Measurements from ENCODE around the gene HOXB9. TPM values are rescaled to one million over a fixed set of nuclear protein-coding genes. Genes with fewer than 3 reads are reported as not detected.

HOXB9 gene
- total and polyA plus RNA-seq, 3 donors from 2014 or later = 0.31 to 0.94 (median 0.76) TPM

DNA sequence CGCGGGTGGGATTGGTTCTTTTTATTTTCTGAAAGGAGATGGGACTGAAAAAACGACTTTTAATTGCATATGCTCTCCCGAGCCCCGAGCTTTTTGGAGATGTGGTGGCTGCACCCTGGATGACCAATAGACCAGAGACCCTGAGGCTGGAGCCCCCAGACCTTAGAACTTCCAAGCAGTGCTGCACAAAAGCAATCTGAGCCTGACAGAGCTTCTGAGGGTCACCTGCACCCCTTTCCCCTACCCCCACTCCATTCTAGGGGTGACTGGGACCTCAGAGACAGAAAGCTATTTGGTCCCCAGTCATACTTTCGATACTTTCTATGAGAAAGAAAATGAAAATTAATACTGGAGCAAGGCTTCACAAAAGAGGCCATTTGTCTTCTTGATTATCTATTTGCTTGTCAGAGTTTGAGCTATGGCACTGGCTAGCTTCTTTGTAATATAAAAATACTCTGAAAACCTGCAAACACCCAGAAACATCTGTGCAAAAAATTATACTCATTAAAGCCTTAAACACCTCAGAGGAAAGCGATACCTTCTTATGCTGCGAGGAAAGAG is 51.6 kb downstream of the HOXB9 start:
- intact Hi-C loops (cut with DNase I; ENCODE audit: low total_unique reads) = no loop called here
- Histone ChIP-seq H3K4me1 (no peaks in the 10 kb centered on the region), H3K27me3 (no peaks in the 10 kb centered on the region), H3K36me3 (ENCODE audit: low read depth, missing control alignments) (no peaks in the 10 kb centered on the region), H3K9me3 (no peaks in the 10 kb centered on the region), H3K27ac (no peak overlapping the region), H3K4me3 (no peak overlapping the region)
- no peak for TF ChIP-seq CTCF (IDR thresholded peaks at IDR 0.05)
- no peak for TF ChIP-seq POLR2A (IDR thresholded peaks at IDR 0.05)
- 37 to 39% methylated on average over 8 of the region's 8 CpGs for WGBS, 2 donors
- DNase-seq = no peak

DNA sequence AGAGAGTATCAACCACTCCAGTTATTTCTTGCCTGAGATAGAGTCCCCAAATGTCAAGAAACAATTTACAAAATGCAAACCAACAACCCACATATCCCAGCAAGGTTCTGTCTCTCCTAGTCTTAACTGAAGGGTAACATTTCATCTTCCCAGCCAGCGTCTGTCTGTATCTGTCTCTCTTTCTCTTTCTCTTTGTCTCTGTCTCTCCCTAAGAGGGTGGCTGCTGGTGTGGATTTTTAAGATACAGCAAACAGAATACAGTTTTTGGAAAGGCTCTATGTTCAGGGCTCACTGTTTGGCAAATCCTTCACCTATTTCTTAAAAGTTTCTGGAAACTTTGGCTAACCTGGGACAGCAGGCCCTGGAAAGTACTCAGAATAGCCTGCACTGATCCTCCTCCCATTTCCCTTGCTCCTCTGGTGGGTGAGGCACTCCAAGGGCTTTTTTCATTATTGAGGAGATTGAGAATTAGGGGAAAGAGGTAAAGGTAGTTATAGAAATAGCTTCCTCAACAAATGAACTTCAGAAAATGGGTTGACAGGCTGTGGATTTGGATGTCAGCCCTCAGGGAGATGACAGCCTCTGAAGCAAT is 54.2 kb downstream of the HOXB9 start:
- 86 to 92% methylated on average over 1 of the region's 1 CpG for WGBS, 2 donors
- no peak overlapping the region for H3K27ac ChIP-seq
- H3K9me3 ChIP-seq = no peaks in the 10 kb centered on the region
- no peak overlapping the region for H3K4me3 ChIP-seq
- no peaks in the 10 kb centered on the region for H3K4me1 ChIP-seq
- intact Hi-C loops (cut with DNase I; ENCODE audit: low total_unique reads) = no loop called here
- H3K27me3 ChIP-seq = no peaks in the 10 kb centered on the region
- H3K36me3 ChIP-seq (ENCODE audit: low read depth, missing control alignments) = no peaks in the 10 kb centered on the region
- no peak for DNase-seq
- no peak for TF ChIP-seq POLR2A (IDR thresholded peaks at IDR 0.05)
- TF ChIP-seq CTCF (IDR thresholded peaks at IDR 0.05) = no peak

MicroRNAs encoded within 50 kb of the gene (microRNA counts, 767-probe panel; counts per million panel counts)
- 152 to 3,588 counts per million in 2 donors for microRNA hsa-miR-10a-5p

Small RNAs within 50 kb of the gene (microRNA-seq; reads per million reads assigned to microRNA genes)
- 0.69 to 1.4 reads per million in 2 donors for gene MIR196A1 (ENCODE audit: borderline number of aligned reads in 2 of 2, borderline replicate concordance in 1 of 2)

Small RNAs within 50 kb of the gene (small RNA-seq; reads per million reads assigned to genes)
- 0 reads per million in 2 donors for gene MIR196A1

Other genes with a start within 250 kb of the HOXB9 start
- 10 to 100 TPM in 1 of 2 donors, 1 to 10 TPM in 1; 9.0 to 16.9 TPM for gene SKAP1, start 196.1 kb downstream of the HOXB9 start, total RNA-seq
- 34.1 TPM for gene SKAP1, start 196.1 kb downstream of the HOXB9 start, polyA plus RNA-seq (ENCODE audit: insufficient read depth, low read depth, low replicate concordance)
- gene HOXB1, start 95.3 kb downstream of the HOXB9 start, total RNA-seq = 1 to 10 TPM in 1 of 2 donors, not detected in 1; 1.1 TPM
- gene HOXB1, start 95.3 kb downstream of the HOXB9 start, polyA plus RNA-seq (ENCODE audit: insufficient read depth, low read depth, low replicate concordance) = not detected
- gene HOXB2, start 81.2 kb downstream of the HOXB9 start, total RNA-seq = 1 to 10 TPM; 1.8 to 3.3 TPM
- 4.2 TPM for gene HOXB2, start 81.2 kb downstream of the HOXB9 start, polyA plus RNA-seq (ENCODE audit: insufficient read depth, low read depth, low replicate concordance)
- gene HOXB4, start 48.0 kb downstream of the HOXB9 start, total RNA-seq = 1 to 10 TPM; 1.6 to 1.8 TPM
- gene HOXB4, start 48.0 kb downstream of the HOXB9 start, polyA plus RNA-seq (ENCODE audit: insufficient read depth, low read depth, low replicate concordance) = 1.6 TPM
- gene HOXB3, start 36.1 kb downstream of the HOXB9 start, total RNA-seq = 10 to 100 TPM in 1 of 2 donors, 1 to 10 TPM in 1; 9.2 to 10.6 TPM
- gene HOXB3, start 36.1 kb downstream of the HOXB9 start, polyA plus RNA-seq (ENCODE audit: insufficient read depth, low read depth, low replicate concordance) = 11.4 TPM
- gene HOXB5, start 32.6 kb downstream of the HOXB9 start, total RNA-seq = under 1 TPM; 0.50 to 0.71 TPM
- 1.7 TPM for gene HOXB5, start 32.6 kb downstream of the HOXB9 start, polyA plus RNA-seq (ENCODE audit: insufficient read depth, low read depth, low replicate concordance)
- 1 to 10 TPM; 2.0 to 4.3 TPM for gene HOXB6, start 21.4 kb downstream of the HOXB9 start, total RNA-seq
- gene HOXB6, start 21.4 kb downstream of the HOXB9 start, polyA plus RNA-seq (ENCODE audit: insufficient read depth, low read depth, low replicate concordance) = 3.0 TPM
- gene HOXB7, start 15.3 kb downstream of the HOXB9 start, total RNA-seq = 1 to 10 TPM; 2.8 to 3.2 TPM
- gene HOXB7, start 15.3 kb downstream of the HOXB9 start, polyA plus RNA-seq (ENCODE audit: insufficient read depth, low read depth, low replicate concordance) = 4.4 TPM
- 1 to 10 TPM; 2.0 to 2.7 TPM for gene HOXB8, start 11.1 kb downstream of the HOXB9 start, total RNA-seq
- gene HOXB8, start 11.1 kb downstream of the HOXB9 start, polyA plus RNA-seq (ENCODE audit: insufficient read depth, low read depth, low replicate concordance) = 1.2 TPM
- not detected for gene PRAC1, start 96.2 kb upstream of the HOXB9 start, total RNA-seq
- not detected for gene PRAC1, start 96.2 kb upstream of the HOXB9 start, polyA plus RNA-seq (ENCODE audit: insufficient read depth, low read depth, low replicate concordance)
- gene PRAC2, start 96.8 kb upstream of the HOXB9 start, total RNA-seq = 1 to 10 TPM; 2.6 to 3.2 TPM
- 0.86 TPM for gene PRAC2, start 96.8 kb upstream of the HOXB9 start, polyA plus RNA-seq (ENCODE audit: insufficient read depth, low read depth, low replicate concordance)
- under 1 TPM in 1 of 2 donors, not detected in 1; 0.24 TPM for gene HOXB13, start 102.4 kb upstream of the HOXB9 start, total RNA-seq
- gene HOXB13, start 102.4 kb upstream of the HOXB9 start, polyA plus RNA-seq (ENCODE audit: insufficient read depth, low read depth, low replicate concordance) = not detected
- gene TTLL6, start 190.9 kb upstream of the HOXB9 start, total RNA-seq = 10 to 100 TPM; 18.5 to 44.3 TPM
- 70.9 TPM for gene TTLL6, start 190.9 kb upstream of the HOXB9 start, polyA plus RNA-seq (ENCODE audit: insufficient read depth, low read depth, low replicate concordance)
- 100 to 1,000 TPM; 117 to 153 TPM for gene CALCOCO2, start 204.7 kb upstream of the HOXB9 start, total RNA-seq
- 351 TPM for gene CALCOCO2, start 204.7 kb upstream of the HOXB9 start, polyA plus RNA-seq (ENCODE audit: insufficient read depth, low read depth, low replicate concordance)

All from testis (tissue), 3 donors.